Heart left ventricle (tissue), 13 donors: ENCODE measurements around the gene CLEC18C.
"Not testable (repeated sequence)": the region's sequence is repeated elsewhere in the genome, so short reads cannot be mapped to it uniquely, and the experiment has no call there.

Experiments used
- CTCF ChIP-seq, 12 donors: fragments of 200-600 bp; sonication (generic) in 4 of 12; IDR thresholded peaks; one replicate each; pipeline versions ENCODE4 v1.5.0 to v1.8.0; 2018 to 2022; ENCODE audit warnings: antibody characterized with exemption in 12 of 12, mild to moderate bottlenecking in 5 of 12
- POLR2A ChIP-seq, 2 donors: fragments of 450-650 bp; IDR thresholded peaks; one replicate each; pipeline ENCODE4 v1.6.1; 2017; ENCODE audit warnings: antibody characterized with exemption in 2 of 2, mild to moderate bottlenecking in 2 of 2, moderate library complexity in 2 of 2
- donor health status: ischemic (EF 13 %, LVEDD 7.1; RV severe dilation, severe dysfunction).
- donor health status: DM: no; HTN: yes; CAD: no.
- donor health status: DM: no; HTN: no; CAD: no.
- donor health status: ischemic (EF 25% LVEDD 6.9; RV normal size, moderate dysfunction).
- donor health status: ischemic (EF 25% LVEDD 5.7; RV mildly dilated, moderate dysfunction).
- donor health status: ischemic (EF 35%, LVEDD 5.7; RV mildly dilated, moderate dysfunction).
- donor health status: nonischemic (EF 11% LVEDD 7.7; RV severe dilation, severe dysfunction).
- donor health status: DM: yes; HTN: yes; CAD: no.
- donor health status: PGD.
- donor health status: ischemic (EF 29% LVEDD 5.4; RV normal size, mild dysfunction).
- donor health status: nonischemic (EF 23%, LVEDD 6.1; RV moderate dilation, normal function).

- not testable (repeated sequence) for TF ChIP-seq CTCF, POLR2A (IDR thresholded peaks at IDR 0.05)
Observed at GRCh38 chr16:70226024-70226423, 52.4 kb downstream of the CLEC18C start.
